Measurements from ENCODE around the gene SULT1B1.

SULT1B1 gene

GRCh38 chr4:69748173-69748572 lies 12.2 kb downstream of the SULT1B1 start:
- no peak for FAIRE-seq

- no peak for FAIRE-seq
Observed at GRCh38 chr4:69744157-69744478, 16.3 kb downstream of the SULT1B1 start.

- FAIRE-seq = no peak
Observed at GRCh38 chr4:69743476-69744156, 16.8 kb downstream of the SULT1B1 start.

- FAIRE-seq = no peak
Observed at GRCh38 chr4:69742596-69742995, 17.8 kb downstream of the SULT1B1 start.

- no peak for FAIRE-seq
Observed at GRCh38 chr4:69738872-69739271, 21.5 kb downstream of the SULT1B1 start.

- no peak for FAIRE-seq
Observed at GRCh38 chr4:69735119-69735518, 25.3 kb downstream of the SULT1B1 start.

- no peak for FAIRE-seq
Observed at GRCh38 chr4:69731847-69732246, 28.6 kb downstream of the SULT1B1 start.

GRCh38 chr4:69731241-69731640 lies 29.2 kb downstream of the SULT1B1 start:
- FAIRE-seq = no peak

- FAIRE-seq = no peak
Observed at GRCh38 chr4:69730002-69730401, 30.4 kb downstream of the SULT1B1 start.

- FAIRE-seq = no peak
Observed at GRCh38 chr4:69727926-69728325, 32.5 kb downstream of the SULT1B1 start.

- FAIRE-seq = no peak
Observed at GRCh38 chr4:69727426-69727825, 33.0 kb downstream of the SULT1B1 start.

- FAIRE-seq = no peak
Observed at GRCh38 chr4:69726971-69727370, 33.4 kb downstream of the SULT1B1 start.

- FAIRE-seq = no peak
Observed at GRCh38 chr4:69718396-69719271, 41.8 kb downstream of the SULT1B1 start.

- no peak for FAIRE-seq
Observed at GRCh38 chr4:69717778-69718177, 42.6 kb downstream of the SULT1B1 start.

GRCh38 chr4:69716654-69717053 lies 43.8 kb downstream of the SULT1B1 start:
- no peak for FAIRE-seq

- no peak for FAIRE-seq
Observed at GRCh38 chr4:69714086-69714485, 46.3 kb downstream of the SULT1B1 start.

- FAIRE-seq = no peak
Observed at GRCh38 chr4:69713593-69713992, 46.8 kb downstream of the SULT1B1 start.

- FAIRE-seq = no peak
Observed at GRCh38 chr4:69710580-69710979, 49.8 kb downstream of the SULT1B1 start.

GRCh38 chr4:69708211-69708610 lies 52.2 kb downstream of the SULT1B1 start:
- FAIRE-seq = no peak

GRCh38 chr4:69707807-69708206 lies 52.6 kb downstream of the SULT1B1 start:
- FAIRE-seq = no peak

- FAIRE-seq = no peak
Observed at GRCh38 chr4:69702201-69702600, 58.2 kb downstream of the SULT1B1 start.

- no peak for FAIRE-seq
Observed at GRCh38 chr4:69701696-69702095, 58.7 kb downstream of the SULT1B1 start.

GRCh38 chr4:69697536-69698242 lies 62.7 kb downstream of the SULT1B1 start:
- FAIRE-seq = no peak

- FAIRE-seq = peak; percentile 81
Observed at GRCh38 chr4:69689599-69689998, 70.8 kb downstream of the SULT1B1 start.

Measured in G401.6 (cell line).